Astrocyte (in vitro differentiated cells and primary cell): ENCODE results near the gene POLR3C.
"Not testable (repeated sequence)": the region's sequence is repeated elsewhere in the genome, so short reads cannot be mapped to it uniquely, and the experiment has no call there.

Experiments used
- CTCF ChIP-seq: IDR thresholded peaks from 2 replicates; pipeline ENCODE4 v1.5.1; 2011; ENCODE audit warnings: low read depth, mild to moderate bottlenecking, inconsistent platforms, low read length, moderate library complexity; ENCODE audit not compliant: insufficient read depth
- EZH2 ChIP-seq: IDR thresholded peaks from 2 replicates; pipeline ENCODE4 v1.6.1; 2012; ENCODE audit warnings: mild to moderate bottlenecking, low read length, inconsistent platforms; ENCODE audit not compliant: insufficient read depth

- not testable (repeated sequence) for TF ChIP-seq CTCF, EZH2
Measured at GRCh38 chr1:145812977-145813810, 10.8 kb upstream of the POLR3C start.
